HUES48 (cell line): ENCODE measurements around the gene DNAJC15.
"Not testable (repeated sequence)": the region's sequence is repeated elsewhere in the genome, so short reads cannot be mapped to it uniquely, and the experiment has no call there.

Experiments used
- H3K27ac ChIP-seq: one replicate; pipeline ENCODE4 v1.7.0; 2013; ENCODE audit warnings: low read depth, low read length, inconsistent platforms
- H3K27me3 ChIP-seq: 2 replicates; pipeline ENCODE4 v1.6.1; 2013; ENCODE audit warnings: mild to moderate bottlenecking, low read length; ENCODE audit not compliant: control insufficient read depth, insufficient read depth
- H3K36me3 ChIP-seq: 2 replicates; pipeline ENCODE4 v1.6.1; 2013; ENCODE audit warnings: low read length; ENCODE audit not compliant: control insufficient read depth, insufficient read depth
- H3K4me1 ChIP-seq: 2 replicates; pipeline ENCODE4 v1.6.1; 2013; ENCODE audit warnings: mild to moderate bottlenecking, low read length; ENCODE audit not compliant: control insufficient read depth, insufficient read depth
- H3K4me3 ChIP-seq: 2 replicates; pipeline ENCODE4 v1.5.1; 2013; ENCODE audit warnings: mild to moderate bottlenecking, low read depth, low read length
- H3K9ac ChIP-seq: 2 replicates; pipeline ENCODE4 v1.6.1; 2013; ENCODE audit warnings: mild to moderate bottlenecking, low read depth, low read length, moderate library complexity
- H3K9me3 ChIP-seq: 2 replicates; pipeline ENCODE4 v1.6.1; 2013; ENCODE audit warnings: low read length; ENCODE audit not compliant: control insufficient read depth, insufficient read depth

Gene DNAJC15

DNA sequence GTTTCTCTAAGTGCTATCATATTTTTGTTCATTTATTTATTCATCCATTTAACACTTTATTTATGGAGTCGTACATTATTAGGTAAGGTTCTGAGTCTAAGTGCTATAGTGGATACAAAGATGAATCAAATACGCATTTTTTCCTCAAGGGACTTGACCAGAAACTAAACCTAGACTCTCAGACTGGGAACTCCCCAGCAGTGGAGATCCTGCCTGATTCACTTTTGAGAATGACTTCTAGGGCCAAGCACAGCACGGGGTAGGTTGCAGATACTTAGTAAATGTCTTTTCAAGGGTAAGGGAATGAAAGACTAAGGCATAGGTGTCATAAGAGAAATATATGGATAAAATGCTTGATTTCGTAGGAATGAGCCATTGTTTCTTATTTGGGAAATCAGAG is 7.2 kb downstream of the DNAJC15 start:
- H3K27ac ChIP-seq: no peak overlapping the region
- H3K9me3 ChIP-seq: no peaks in the 10 kb centered on the region
- no peaks in the 10 kb centered on the region for H3K4me1 ChIP-seq
- no peak overlapping the region for H3K9ac ChIP-seq
- no peaks in the 10 kb centered on the region for H3K36me3 ChIP-seq
- no peaks in the 10 kb centered on the region for H3K27me3 ChIP-seq
- H3K4me3 ChIP-seq: no peak overlapping the region

DNA sequence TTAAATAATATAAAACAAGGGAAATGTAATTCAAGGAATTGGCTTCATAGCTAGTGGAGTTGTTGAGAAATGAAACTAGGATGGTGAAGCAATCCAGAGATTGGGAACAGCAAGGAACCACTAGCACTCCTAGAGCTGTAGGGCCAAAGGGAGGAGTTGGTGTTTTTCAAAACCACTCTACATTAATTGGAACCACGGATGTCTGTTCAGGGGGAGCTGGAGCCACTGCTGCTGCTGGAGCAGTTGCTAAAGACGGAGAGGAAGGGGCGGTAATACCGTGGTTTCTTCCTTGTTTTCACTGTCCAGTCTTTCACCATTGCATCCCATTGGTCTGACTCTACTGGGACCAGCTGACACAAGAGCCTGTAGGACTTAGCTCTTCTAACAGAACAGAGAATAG is 8.5 kb downstream of the DNAJC15 start:
- H3K9me3 ChIP-seq: no peaks in the 10 kb centered on the region
- no peak overlapping the region for H3K9ac ChIP-seq
- H3K4me1 ChIP-seq: no peaks in the 10 kb centered on the region
- no peak overlapping the region for H3K27ac ChIP-seq
- no peaks in the 10 kb centered on the region for H3K36me3 ChIP-seq
- no peaks in the 10 kb centered on the region for H3K27me3 ChIP-seq
- H3K4me3 ChIP-seq: no peak overlapping the region

DNA sequence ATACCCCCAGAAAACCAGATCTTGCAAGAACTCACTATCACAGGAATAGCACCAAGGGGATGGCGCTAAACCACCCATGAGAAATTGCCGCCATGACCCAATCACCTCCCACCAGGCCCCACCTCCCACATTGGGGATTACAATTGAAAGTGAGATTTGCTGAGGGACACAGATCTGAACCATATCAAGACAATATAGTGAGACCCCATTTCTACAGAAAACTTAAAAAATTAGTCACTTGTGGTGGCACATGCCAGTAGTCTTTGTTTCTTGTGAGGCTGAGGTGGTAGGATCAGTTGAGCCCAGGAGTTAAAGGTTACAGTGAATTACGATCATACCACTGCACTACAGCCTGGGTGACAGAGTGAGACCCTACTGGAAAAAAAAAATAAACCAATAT is 9.7 kb downstream of the DNAJC15 start:
- Histone ChIP-seq H3K9me3 (no peaks in the 10 kb centered on the region), H3K9ac (no peak overlapping the region), H3K27ac (no peak overlapping the region), H3K36me3 (no peaks in the 10 kb centered on the region), H3K27me3 (no peaks in the 10 kb centered on the region), H3K4me1 (no peaks in the 10 kb centered on the region), H3K4me3 (no peak overlapping the region)

DNA sequence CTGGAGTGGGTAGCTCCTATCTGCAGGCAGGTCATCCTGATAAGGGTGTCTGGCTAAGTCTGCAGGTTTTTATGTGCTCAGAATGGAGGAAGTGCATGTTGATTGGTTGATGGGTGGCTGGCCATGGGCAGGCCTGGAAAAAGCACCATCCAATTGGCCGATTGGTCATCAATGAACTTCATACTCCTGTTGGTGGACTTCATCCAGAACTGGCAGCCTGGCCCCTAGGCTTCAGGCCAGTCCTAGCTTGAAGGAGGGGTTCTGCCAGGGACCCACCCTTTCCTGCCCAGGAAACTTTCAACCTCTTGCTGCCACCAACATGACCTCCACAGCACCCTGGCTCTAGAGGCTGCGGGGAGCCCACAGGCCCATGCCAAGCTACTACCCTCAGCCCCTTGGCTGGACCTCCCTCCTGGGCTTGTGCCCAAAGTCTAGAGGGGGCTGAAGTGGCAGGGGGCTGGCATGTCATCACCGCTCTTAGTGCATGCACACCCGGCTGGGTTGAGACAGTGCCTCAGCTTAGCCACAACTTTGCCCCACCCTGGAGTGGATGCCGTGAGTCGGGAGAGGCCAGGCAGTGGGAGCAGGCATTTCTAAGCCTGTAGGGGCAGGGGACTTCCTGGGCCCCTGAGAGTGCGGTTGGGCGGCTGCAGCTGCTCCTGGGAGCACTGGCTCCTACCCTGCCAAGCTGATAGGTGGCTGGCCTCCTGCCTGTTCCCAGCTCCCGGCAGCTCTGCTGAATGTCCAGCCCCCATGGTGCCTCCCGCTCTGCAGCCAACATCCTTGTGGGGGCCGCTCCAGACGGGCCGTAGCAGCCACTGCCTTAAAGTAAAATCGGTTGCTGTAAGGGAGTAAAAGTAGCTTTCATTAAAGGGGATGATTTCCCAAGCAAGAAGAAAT is 13.2 kb downstream of the DNAJC15 start:
- Histone ChIP-seq H3K4me3 (no peak overlapping the region), H3K9ac (no peak overlapping the region), H3K27ac (no peak overlapping the region), H3K27me3 (no peaks in the 10 kb centered on the region), H3K9me3 (no peaks in the 10 kb centered on the region), H3K4me1 (peaks cover 13% of the 10 kb centered on the region; the same call in 1 of the 2 replicates), H3K36me3 (no peaks in the 10 kb centered on the region)

DNA sequence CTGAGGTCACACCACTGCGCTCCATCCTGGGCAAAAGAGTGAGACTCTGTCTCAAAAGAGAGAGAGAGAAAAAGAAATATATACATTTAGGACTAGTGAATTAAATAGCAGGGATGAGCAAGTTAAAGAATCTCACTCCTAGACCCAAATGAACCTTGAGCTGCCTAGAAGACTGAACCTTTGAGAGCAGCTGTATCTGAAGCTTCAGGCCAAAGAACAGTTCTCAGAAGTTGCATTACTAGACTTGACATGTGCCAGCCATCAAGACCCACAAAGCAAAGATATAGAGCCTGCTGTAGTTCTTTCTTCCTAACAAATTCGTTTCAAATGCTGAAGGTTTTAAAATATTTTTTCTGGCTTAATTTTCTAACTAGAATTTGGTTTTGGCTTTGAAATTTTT is 16.6 kb downstream of the DNAJC15 start:
- no peaks in the 10 kb centered on the region for H3K9me3 ChIP-seq
- no peaks in the 10 kb centered on the region for H3K36me3 ChIP-seq
- H3K4me3 ChIP-seq: no peak overlapping the region
- peak overlapping the region; percentile 55 for H3K27ac ChIP-seq
- no peaks in the 10 kb centered on the region for H3K27me3 ChIP-seq
- peaks cover 15% of the 10 kb centered on the region; the same call in 1 of the 2 replicates for H3K4me1 ChIP-seq
- no peak overlapping the region for H3K9ac ChIP-seq

DNA sequence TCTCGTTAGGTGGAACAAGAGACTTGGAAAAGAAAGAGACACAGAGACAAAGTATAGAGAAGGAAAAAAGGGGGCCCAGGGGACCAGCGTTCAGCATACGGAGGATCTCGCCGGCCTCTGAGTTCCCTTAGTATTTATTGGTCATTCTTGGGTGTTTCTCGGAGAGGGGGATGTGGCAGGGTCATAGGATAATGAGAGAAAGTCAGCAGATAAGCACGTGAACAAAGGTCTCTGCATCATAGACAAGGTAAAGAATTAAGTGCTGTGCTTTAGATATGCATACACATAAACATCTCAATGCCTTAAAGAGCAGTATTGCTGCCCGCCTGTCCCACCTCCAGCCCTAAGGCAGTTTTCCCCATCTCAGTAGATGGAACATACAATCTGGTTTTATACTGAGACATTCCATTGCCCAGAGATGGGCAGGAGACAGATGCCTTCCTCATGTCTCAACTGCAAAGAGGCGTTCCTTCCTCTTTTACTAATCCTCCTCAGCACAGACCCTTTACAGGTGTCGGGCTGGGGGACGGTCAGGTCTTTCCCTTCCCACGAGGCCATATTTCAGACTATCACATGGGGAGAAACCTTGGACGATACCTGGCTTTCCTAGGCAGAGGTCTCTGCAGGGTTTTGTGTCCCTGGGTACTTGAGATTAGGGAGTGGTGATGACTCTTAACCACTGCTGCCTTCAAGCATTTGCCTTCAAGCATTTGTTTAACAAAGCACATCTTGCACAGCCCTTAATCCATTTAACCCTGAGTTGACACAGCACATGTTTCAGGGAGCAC is 17.4 kb downstream of the DNAJC15 start:
- not testable (repeated sequence) for H3K27me3 ChIP-seq, H3K9me3 ChIP-seq, H3K36me3 ChIP-seq, H3K4me3 ChIP-seq, H3K9ac ChIP-seq
- Histone ChIP-seq H3K4me1 (peaks cover 15% of the 10 kb centered on the region; the same call in 1 of the 2 replicates), H3K27ac (peak overlapping the region; percentile 74)

DNA sequence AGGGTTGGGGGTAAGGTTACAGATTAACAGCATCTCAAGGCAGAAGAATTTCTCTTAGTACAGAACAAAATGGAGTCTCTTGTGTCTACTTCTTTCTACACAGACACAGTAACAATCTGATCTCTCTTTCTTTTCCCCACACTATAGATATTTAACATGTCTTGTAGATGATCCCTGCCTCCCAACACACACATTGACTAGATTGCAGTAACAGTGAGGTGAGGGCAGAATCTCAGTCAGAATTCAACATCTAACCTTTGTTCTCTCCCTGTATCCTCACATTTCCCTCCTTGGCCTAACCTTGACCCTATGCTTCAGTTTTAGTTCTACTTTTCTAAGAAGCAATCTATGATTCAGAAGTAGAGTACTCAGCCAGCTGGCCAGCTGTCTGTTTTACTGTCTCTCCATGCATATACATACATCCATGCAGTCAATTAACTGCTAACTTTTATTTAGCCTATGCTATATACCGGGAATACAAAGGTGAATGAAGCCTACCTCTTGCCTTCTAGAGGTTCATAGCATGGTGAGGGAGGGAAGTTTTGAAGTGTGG is 18.1 kb downstream of the DNAJC15 start:
- no peak overlapping the region for H3K4me3 ChIP-seq
- no peaks in the 10 kb centered on the region for H3K27me3 ChIP-seq
- H3K4me1 ChIP-seq: peaks cover 15% of the 10 kb centered on the region; the same call in 1 of the 2 replicates
- H3K9me3 ChIP-seq: no peaks in the 10 kb centered on the region
- H3K9ac ChIP-seq: no peak overlapping the region
- H3K27ac ChIP-seq: no peak overlapping the region
- no peaks in the 10 kb centered on the region for H3K36me3 ChIP-seq

DNA sequence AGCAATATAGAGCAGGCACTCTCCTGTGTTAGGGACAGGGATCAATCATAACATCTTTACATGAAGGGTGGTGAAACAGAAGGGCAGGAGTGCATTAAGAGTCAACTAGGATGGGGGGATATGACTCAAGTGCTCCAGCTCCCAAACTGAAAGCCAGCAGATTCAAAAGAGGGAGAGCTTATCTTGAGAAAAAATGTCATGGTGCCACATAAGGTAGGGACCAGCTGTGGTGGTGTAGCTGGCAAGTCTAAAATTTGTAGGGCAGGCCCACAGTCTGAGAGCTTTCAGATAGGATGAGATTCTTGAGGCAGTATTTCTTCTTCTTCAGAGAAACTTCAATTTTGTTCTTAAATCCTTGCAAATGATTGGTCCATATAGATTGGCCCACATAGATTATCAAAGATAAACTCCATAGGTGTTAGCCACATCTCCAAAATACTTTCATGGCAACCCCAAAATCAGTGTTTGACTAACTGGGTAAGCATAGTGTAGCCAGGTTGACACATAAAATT is 19.1 kb downstream of the DNAJC15 start:
- no peaks in the 10 kb centered on the region for H3K36me3 ChIP-seq
- H3K9ac ChIP-seq: no peak overlapping the region
- H3K4me1 ChIP-seq: peaks cover 15% of the 10 kb centered on the region; the same call in 1 of the 2 replicates
- H3K27me3 ChIP-seq: no peaks in the 10 kb centered on the region
- H3K27ac ChIP-seq: no peak overlapping the region
- no peaks in the 10 kb centered on the region for H3K9me3 ChIP-seq
- no peak overlapping the region for H3K4me3 ChIP-seq

DNA sequence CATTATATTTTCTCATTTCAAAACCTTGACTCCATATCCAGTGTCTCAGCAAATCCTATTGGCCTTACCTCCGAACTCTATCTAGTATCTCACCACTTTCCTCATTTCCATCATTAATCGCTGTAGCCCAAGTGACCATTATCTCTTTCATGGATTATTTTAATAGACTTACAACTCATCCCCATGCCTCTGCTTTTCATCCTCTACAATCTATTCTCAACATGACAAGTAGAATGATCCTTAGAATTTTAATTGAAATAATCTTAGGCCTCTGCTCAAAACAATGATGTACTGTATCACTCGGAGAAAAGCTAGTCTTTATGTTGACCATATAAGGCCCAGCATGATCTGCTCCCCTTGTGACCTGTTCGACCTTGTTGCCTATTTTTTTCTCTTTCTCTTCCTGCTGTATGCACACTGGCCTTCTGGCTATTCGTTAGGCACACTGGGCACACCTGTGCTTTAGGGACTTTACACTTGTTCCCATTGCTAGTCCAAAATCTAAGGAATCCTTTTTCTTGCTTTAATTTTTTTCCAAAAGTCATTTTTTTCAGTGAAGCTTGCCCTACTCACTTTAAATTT is 21.4 kb downstream of the DNAJC15 start:
- Histone ChIP-seq H3K36me3 (no peaks in the 10 kb centered on the region), H3K9ac (no peak overlapping the region), H3K27ac (no peak overlapping the region)

DNA sequence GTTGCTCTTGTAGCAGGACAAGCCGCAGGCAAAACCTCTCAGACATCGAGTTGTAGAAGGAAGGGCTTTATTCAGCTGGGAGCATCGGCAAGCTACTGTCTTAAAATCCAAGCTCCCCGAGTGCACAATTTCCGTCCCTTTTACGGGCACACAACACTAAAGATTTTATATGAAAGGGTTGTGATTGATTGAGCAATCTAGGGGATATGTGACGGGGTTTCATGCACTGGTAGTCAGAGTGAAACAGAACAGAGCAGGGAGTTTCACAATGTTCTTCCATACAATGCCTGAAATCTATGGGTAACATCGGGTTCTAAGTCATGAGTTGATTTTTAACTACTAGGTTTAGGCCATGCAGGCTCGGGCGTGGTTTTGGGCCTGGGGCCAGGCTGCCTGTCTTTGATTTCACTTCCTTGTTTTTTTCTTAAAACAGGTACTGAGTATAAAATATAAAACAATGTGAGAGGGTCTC is 22.0 kb downstream of the DNAJC15 start:
- not testable (repeated sequence) for H3K27ac ChIP-seq, H3K9me3 ChIP-seq, H3K27me3 ChIP-seq, H3K9ac ChIP-seq, H3K36me3 ChIP-seq, H3K4me3 ChIP-seq
- H3K4me1 ChIP-seq: peaks cover 14% of the 10 kb centered on the region; the same call in 1 of the 2 replicates

More for the DNA sequence above, 21.4 kb downstream of the DNAJC15 start:
- peaks cover 15% of the 10 kb centered on the region; the same call in 1 of the 2 replicates for H3K4me1 ChIP-seq
- no peaks in the 10 kb centered on the region for H3K27me3 ChIP-seq
- no peak overlapping the region for H3K4me3 ChIP-seq
- H3K9me3 ChIP-seq: no peaks in the 10 kb centered on the region
